Astrocyte (in vitro differentiated cells and primary cell): ENCODE data around the gene ACAT2.

ENCODE experiments used
- EZH2 ChIP-seq: IDR thresholded peaks from 2 replicates; pipeline ENCODE4 v1.6.1; 2012; ENCODE audit warnings: mild to moderate bottlenecking, low read length, inconsistent platforms; ENCODE audit not compliant: insufficient read depth
- TF ChIP-seq, protein P1 (sequence below): IDR thresholded peaks from 2 replicates; pipeline ENCODE4 v1.5.1; 2011; ENCODE audit warnings: low read depth, mild to moderate bottlenecking, inconsistent platforms, low read length, moderate library complexity; ENCODE audit not compliant: insufficient read depth

GRCh38 chr6:159778131-159778530 is 16.3 kb downstream of the ACAT2 start:
- TF ChIP-seq, protein P1, sequence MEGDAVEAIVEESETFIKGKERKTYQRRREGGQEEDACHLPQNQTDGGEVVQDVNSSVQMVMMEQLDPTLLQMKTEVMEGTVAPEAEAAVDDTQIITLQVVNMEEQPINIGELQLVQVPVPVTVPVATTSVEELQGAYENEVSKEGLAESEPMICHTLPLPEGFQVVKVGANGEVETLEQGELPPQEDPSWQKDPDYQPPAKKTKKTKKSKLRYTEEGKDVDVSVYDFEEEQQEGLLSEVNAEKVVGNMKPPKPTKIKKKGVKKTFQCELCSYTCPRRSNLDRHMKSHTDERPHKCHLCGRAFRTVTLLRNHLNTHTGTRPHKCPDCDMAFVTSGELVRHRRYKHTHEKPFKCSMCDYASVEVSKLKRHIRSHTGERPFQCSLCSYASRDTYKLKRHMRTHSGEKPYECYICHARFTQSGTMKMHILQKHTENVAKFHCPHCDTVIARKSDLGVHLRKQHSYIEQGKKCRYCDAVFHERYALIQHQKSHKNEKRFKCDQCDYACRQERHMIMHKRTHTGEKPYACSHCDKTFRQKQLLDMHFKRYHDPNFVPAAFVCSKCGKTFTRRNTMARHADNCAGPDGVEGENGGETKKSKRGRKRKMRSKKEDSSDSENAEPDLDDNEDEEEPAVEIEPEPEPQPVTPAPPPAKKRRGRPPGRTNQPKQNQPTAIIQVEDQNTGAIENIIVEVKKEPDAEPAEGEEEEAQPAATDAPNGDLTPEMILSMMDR: no peak
- no peak for TF ChIP-seq EZH2
